GM13977 (cell line): ENCODE results near the gene CAMTA1.

Experiments
- DNase-seq: peaks from one replicate; pipeline ENCODE4 v3.0.0; 2012; ENCODE audit warnings: low spot score
- CTCF ChIP-seq: IDR thresholded peaks from 2 replicates; pipeline ENCODE4 v1.5.1; 2012; ENCODE audit warnings: mild to moderate bottlenecking, control low read depth; ENCODE audit not compliant: insufficient read depth; ENCODE audit errors: extremely low read depth, missing control alignments
- in situ Hi-C: fragments of 300-500 bp; cut with MboI; formaldehyde crosslinking; loops from one replicate; pipeline ENCODE4 v1.12.0; 2022; ENCODE audit warnings: low sequenced_read_pairs, low pct_unique_long_range_greater_than_20kb, mixed read lengths, inconsistent platforms; ENCODE audit not compliant: unreplicated experiment

The CAMTA1 gene

GRCh38 chr1:7047866-7048265 is 262.6 kb downstream of the CAMTA1 start:
- TF ChIP-seq CTCF: no peak
- in situ Hi-C loops: no loop called here
- no peak for DNase-seq

- no peak for DNase-seq
- in situ Hi-C loops: no loop called here
- no peak for TF ChIP-seq CTCF
Observed at GRCh38 chr1:7048395-7048794, 263.1 kb downstream of the CAMTA1 start.

GRCh38 chr1:7049913-7050625 is 264.8 kb downstream of the CAMTA1 start:
- in situ Hi-C loops: loop anchor here (25.0 kb wide), 1 partner anchor 338 kb away; the partner anchor contains the start of gene DNAJC11
- DNase-seq: no peak

GRCh38 chr1:7050751-7051665 is 265.8 kb downstream of the CAMTA1 start:
- TF ChIP-seq CTCF: no peak
- in situ Hi-C loops: loop anchor here (25.0 kb wide), 1 partner anchor 339 kb away; the partner anchor contains the start of gene DNAJC11
- DNase-seq: no peak

More at GRCh38 chr1:7049913-7050625, 264.8 kb downstream of the CAMTA1 start:
- no peak for TF ChIP-seq CTCF

- no peak for DNase-seq
- in situ Hi-C loops: loop anchor here (25.0 kb wide), 1 partner anchor 340 kb away; the partner anchor contains the start of gene DNAJC11
- TF ChIP-seq CTCF: no peak
Observed at GRCh38 chr1:7052701-7053100, 267.4 kb downstream of the CAMTA1 start.

GRCh38 chr1:7060745-7061144 is 275.5 kb downstream of the CAMTA1 start:
- DNase-seq: no peak
- TF ChIP-seq CTCF: no peak
- in situ Hi-C loops: loop anchor here (25.0 kb wide), 1 partner anchor 348 kb away; the partner anchor contains the start of gene DNAJC11
